ENCODE measurements around the gene MYH14.

MYH14 gene

DNA sequence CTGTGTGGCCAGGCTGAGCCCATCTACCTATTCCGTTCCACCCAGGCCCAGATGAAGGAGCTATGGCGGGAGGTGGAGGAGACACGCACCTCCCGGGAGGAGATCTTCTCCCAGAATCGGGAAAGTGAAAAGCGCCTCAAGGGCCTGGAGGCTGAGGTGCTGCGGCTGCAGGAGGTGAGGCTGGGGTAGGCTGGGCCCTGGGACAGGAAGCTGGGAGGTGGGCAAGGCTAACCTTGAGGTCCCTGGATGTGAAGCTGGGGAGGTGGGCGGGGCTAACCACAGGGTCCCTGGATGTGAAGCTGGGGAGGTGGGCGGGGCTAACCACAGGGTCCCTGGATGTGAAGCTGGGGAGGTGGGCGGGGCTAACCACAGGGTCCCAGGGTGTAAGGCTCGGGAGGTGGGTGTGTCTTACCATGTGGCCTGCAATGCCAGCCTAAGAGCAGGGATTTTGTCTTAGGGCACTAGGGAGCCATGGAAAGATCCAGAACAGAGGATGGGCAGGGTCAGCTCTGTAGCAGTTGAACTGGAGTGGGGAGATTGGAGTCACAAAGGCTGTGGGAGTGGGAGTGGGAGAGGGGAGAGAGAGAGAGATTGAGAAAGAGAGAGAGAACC, 88.9 kb downstream of the MYH14 start:
- TF ChIP-seq, protein P1, sequence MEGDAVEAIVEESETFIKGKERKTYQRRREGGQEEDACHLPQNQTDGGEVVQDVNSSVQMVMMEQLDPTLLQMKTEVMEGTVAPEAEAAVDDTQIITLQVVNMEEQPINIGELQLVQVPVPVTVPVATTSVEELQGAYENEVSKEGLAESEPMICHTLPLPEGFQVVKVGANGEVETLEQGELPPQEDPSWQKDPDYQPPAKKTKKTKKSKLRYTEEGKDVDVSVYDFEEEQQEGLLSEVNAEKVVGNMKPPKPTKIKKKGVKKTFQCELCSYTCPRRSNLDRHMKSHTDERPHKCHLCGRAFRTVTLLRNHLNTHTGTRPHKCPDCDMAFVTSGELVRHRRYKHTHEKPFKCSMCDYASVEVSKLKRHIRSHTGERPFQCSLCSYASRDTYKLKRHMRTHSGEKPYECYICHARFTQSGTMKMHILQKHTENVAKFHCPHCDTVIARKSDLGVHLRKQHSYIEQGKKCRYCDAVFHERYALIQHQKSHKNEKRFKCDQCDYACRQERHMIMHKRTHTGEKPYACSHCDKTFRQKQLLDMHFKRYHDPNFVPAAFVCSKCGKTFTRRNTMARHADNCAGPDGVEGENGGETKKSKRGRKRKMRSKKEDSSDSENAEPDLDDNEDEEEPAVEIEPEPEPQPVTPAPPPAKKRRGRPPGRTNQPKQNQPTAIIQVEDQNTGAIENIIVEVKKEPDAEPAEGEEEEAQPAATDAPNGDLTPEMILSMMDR (IDR thresholded peaks at IDR 0.05; ENCODE audit: insufficient read depth, low read depth, low read length, missing control alignments): no peak
- no peak overlapping the region for H3K4me3 ChIP-seq (ENCODE audit: low read length)
- no peak for DNase-seq (ENCODE audit: low read depth)

DNA sequence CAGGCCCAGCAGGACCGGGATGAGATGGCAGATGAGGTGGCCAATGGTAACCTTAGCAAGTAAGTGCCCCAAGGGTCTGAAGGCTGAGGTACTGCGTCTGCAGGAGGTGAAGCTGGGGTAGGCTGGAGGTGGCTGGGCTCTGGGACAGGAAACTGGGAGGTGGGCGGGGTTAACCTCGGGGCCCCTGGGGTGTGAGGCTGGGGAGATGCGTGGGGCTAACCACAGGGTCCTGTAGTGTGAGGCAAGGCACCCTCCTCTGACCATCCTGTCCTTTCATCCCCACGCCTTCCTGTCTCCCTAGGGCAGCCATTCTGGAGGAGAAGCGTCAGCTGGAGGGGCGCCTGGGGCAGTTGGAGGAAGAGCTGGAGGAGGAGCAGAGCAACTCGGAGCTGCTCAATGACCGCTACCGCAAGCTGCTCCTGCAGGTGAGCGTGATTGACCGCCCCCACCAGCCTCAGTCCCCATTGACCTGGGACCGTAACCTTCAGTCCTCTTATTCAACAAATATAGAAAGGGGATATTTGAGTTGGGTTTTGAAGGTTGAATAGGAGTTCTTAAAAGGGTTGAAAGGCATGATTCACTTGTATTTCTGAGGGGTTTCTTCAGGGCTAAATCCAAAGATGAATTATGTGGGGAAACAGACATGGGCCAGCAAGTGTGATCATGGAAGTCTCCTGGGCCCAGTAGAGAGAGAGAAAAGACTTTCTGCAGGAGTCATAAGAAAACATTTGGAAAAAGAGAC, 90.0 kb downstream of the MYH14 start:
- no peak for DNase-seq (ENCODE audit: low read depth)
- H3K4me3 ChIP-seq (ENCODE audit: low read length): no peak overlapping the region
- TF ChIP-seq, protein P1 (IDR thresholded peaks at IDR 0.05; ENCODE audit: insufficient read depth, low read depth, low read length, missing control alignments): no peak

DNA sequence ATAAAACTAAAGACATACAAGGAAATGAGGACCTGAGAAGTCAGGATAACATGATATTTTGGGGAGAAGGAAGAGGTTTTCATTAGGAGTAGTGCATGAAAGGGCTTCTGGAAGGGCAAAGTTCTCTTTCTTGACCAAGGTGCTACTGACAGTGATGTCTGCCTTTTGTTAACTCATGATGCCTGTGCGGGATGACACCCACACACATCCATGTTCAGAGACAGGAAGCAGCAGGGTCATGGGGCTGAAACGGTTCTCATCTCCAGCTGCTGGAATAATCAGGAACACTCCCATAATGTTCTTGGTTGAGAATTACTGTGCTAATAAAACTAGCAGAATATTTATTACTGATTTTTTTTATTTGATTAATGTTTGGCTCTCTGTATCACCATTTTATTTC, 96.6 kb downstream of the MYH14 start:
- TF ChIP-seq, protein P1 (IDR thresholded peaks at IDR 0.05; ENCODE audit: insufficient read depth, low read depth, low read length, missing control alignments): no peak
- H3K4me3 ChIP-seq (ENCODE audit: low read length): no peak overlapping the region
- DNase-seq (ENCODE audit: low read depth): no peak

DNA sequence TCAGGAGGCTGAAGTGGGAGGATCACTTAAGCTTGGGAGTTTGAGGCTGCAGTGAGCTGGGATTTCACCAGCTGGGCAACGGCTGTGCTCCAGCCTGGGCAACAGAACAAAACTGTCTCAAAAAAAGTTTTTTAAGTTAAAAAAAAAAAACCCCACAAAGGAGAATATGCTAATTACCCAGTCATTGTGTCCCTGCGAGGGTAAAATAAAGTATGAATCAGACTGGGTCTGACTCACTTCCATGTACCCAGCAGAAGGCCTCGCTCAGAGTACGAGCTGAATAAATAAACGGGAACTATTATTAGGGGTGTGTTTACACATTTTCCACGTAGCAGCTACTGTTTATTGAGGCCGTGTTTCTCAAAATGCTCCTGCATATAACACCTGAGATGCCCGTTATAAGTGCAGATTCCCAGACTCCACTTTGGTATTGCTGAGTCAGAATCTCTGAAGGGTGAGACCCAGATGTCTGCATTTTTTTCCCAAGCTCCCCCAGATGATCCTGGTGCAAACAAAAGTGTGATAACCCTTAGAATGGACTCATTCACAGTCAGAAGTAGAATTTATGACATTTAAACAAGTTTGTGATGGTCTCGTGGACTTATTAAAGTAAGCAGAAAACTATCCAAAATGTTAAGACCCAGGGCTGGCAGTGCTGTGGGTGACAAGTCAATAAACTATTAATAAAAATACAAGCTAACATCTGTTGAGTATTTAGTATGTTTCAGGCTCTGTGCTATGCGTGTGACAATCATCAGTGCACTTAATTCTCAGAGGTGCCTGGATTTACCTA, 97.6 kb downstream of the MYH14 start:
- no peak overlapping the region for H3K4me3 ChIP-seq (ENCODE audit: low read length)
- peak; percentile 58 for DNase-seq (ENCODE audit: low read depth)
- TF ChIP-seq, protein P1 (IDR thresholded peaks at IDR 0.05; ENCODE audit: insufficient read depth, low read depth, low read length, missing control alignments): no peak

DNA sequence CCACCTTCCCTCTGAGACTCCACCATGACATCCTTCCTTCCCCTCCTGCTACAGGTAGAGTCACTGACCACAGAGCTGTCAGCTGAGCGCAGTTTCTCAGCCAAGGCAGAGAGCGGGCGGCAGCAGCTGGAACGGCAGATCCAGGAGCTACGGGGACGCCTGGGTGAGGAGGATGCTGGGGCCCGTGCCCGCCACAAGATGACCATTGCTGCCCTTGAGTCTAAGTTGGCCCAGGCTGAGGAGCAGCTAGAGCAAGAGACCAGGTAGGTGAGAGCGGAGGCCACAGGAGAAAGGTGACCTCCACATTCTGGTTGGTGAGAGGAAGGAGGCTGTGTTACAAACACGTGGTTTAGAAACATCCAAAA, 98.2 kb downstream of the MYH14 start:
- no peak overlapping the region for H3K4me3 ChIP-seq (ENCODE audit: low read length)
- no peak for DNase-seq (ENCODE audit: low read depth)
- TF ChIP-seq, protein P1 (IDR thresholded peaks at IDR 0.05; ENCODE audit: insufficient read depth, low read depth, low read length, missing control alignments): no peak

DNA sequence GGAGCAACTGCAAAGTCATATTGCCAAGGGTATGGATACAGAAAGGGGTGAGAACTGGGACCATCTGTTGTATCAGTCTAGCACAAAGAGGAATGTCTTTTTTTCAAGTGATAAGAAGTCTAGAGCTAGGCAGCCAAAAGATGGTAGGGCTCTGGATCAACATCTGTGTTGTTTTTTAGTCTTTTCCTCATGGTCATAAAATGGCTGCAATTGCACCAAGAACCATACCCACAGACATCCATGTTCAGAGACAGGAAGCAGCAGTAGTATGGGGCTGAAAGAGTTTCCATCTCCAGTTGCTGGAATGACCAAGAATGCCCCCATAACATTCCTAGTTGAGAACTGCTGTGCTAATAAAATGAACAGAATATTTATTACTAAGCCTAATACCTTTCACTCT, 100.1 kb downstream of the MYH14 start:
- no peak overlapping the region for H3K4me3 ChIP-seq (ENCODE audit: low read length)
- DNase-seq (ENCODE audit: low read depth): no peak
- TF ChIP-seq, protein P1 (IDR thresholded peaks at IDR 0.05; ENCODE audit: insufficient read depth, low read depth, low read length, missing control alignments): no peak
